Karpas-422 (cell line): Measurements from ENCODE around the gene OMP. TPM values are rescaled to one million over a fixed set of nuclear protein-coding genes. Genes with fewer than 3 reads are reported as not detected.
A peak's percentile ranks its signal among the peaks of the same experiment; 100 is the strongest.

Experiments
- DNase-seq: peaks from one replicate; pipeline ENCODE4 v3.0.0-alpha.2; 2015
- H2AFZ ChIP-seq: fragments of 200-600 bp; sonication (generic); 2 replicates; pipeline ENCODE4 v1.6.1; 2014; ENCODE audit warnings: antibody characterized with exemption, low read length, mixed read lengths
- H3K27ac ChIP-seq: fragments of 200-600 bp; sonication (generic); 2 replicates; pipeline ENCODE4 v1.5.1; 2014; ENCODE audit warnings: mild to moderate bottlenecking, low read length, moderate library complexity
- H3K27me3 ChIP-seq: fragments of 200-600 bp; sonication (generic); 2 replicates; pipeline ENCODE4 v1.6.1; 2014; ENCODE audit warnings: low read length, mixed read lengths
- H3K36me3 ChIP-seq: fragments of 200-600 bp; sonication (generic); 2 replicates; pipeline ENCODE4 v1.6.1; 2014; ENCODE audit warnings: low read length, mixed read lengths; ENCODE audit not compliant: insufficient read depth
- H3K4me1 ChIP-seq: fragments of 200-600 bp; sonication (generic); 2 replicates; pipeline ENCODE4 v1.6.1; 2014; ENCODE audit warnings: mild to moderate bottlenecking, low read length, mixed read lengths
- H3K4me2 ChIP-seq: fragments of 200-600 bp; sonication (generic); 2 replicates; pipeline ENCODE4 v1.6.1; 2014; ENCODE audit warnings: low read length, low read depth, mild to moderate bottlenecking; ENCODE audit not compliant: poor library complexity, severe bottlenecking
- H3K4me3 ChIP-seq: fragments of 200-600 bp; sonication (generic); 2 replicates; pipeline ENCODE4 v1.5.1; 2014; ENCODE audit warnings: mild to moderate bottlenecking, antibody characterized with exemption, low read length, mixed read lengths
- H3K79me2 ChIP-seq: fragments of 200-600 bp; sonication (generic); 2 replicates; pipeline ENCODE4 v1.6.1; 2014; ENCODE audit warnings: mild to moderate bottlenecking, low read length, mixed read lengths
- H3K9ac ChIP-seq: fragments of 200-600 bp; sonication (generic); 2 replicates; pipeline ENCODE4 v1.6.0; 2014; ENCODE audit warnings: low read length
- H3K9me2 ChIP-seq: fragments of 200-600 bp; sonication (generic), shearing (Covaris generic); replicated peaks from 2 replicates; pipeline ENCODE4 v1.6.0; 2014; ENCODE audit warnings: mild to moderate bottlenecking, low read length, moderate library complexity; ENCODE audit not compliant: insufficient read depth
- H3K9me3 ChIP-seq: fragments of 300-700, 200-600 bp; sonication (generic); 2 replicates; pipeline ENCODE4 v1.6.1; 2014; ENCODE audit warnings: low read length, mixed read lengths
- H4K20me1 ChIP-seq: fragments of 200-600 bp; sonication (generic); 2 replicates; pipeline ENCODE4 v1.6.1; 2014; ENCODE audit warnings: mild to moderate bottlenecking, antibody characterized with exemption, low read length, low read depth; ENCODE audit not compliant: insufficient read depth
- total RNA-seq: library from RNA; depleted of rRNA; stranded (reverse); fragments of >200 nt; shearing (Covaris generic); gene quantifications from 2 replicates; pipeline ENCODE4 v1.2.3, GENCODE V29; 2014; ENCODE audit warnings: low replicate concordance

OMP gene
- total RNA-seq, 1 experiment from 2014 or later: not detected

DNA sequence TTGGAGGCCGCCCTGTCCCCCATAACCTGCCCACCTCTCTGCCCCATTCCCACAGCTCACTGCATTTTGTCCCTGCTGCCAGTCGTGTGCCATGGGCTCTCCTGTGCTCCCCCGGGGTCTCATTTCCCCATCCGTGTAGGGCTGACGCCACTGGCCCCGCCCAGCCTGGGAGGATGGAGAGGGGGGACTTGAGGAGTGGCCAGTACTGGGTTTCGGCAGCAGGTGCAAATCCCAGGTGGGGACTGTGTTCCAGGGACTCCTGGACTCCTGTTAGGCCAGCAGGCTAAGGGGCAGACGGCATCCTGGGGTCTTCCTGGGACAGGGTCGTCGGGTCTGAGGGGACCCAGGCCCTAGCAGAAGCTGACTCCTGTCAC lies 24.2 kb downstream of the OMP start:
- Histone ChIP-seq H3K4me3 (no peak overlapping the region), H3K4me1 (no peaks in the 10 kb centered on the region), H3K27ac (no peak overlapping the region), H3K4me2 (no peak overlapping the region), H3K9me3 (no peaks in the 10 kb centered on the region), H3K27me3 (no peaks in the 10 kb centered on the region), H3K9ac (no peak overlapping the region), H3K36me3 (no peaks in the 10 kb centered on the region), H3K79me2 (no peaks in the 10 kb centered on the region), H3K9me2 (no peaks in the 10 kb centered on the region), H2AFZ (no peak overlapping the region), H4K20me1 (0 out of 2 replicates have a peak, but pooled peaks cover 7% of the 10 kb centered on the region)
- DNase-seq: no peak

DNA sequence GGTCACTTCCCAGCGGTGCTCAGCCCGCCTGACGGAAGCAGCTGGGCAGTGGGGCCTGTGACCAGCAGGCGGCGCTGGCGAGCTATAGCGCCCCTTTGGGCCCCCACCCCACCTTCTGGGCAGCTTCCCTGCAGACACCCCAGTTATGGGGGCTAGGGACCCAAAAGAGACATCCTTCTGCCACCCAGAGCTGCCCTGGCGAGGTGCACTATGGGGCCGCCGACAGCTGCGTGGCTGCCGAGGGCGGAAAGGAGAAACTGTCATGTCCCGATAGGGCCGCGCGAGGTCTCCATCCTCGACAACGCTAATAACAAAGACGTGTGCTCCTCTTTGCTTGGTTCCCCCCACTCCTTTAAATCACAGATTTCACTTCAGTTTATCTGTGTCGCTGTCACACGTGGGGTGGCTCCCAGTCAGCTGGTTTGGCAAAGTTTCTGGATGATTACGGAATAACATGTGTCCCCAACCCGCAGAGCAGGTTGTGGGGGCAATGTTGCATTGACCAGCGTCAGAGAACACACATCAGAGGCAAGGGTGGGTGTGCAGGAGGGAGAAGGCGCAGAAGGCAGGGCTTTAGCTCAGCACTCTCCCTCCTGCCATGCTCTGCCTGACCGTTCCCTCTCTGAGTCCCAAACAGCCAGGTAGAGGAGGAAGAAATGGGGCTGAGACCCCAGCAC lies 24.7 kb downstream of the OMP start:
- no peaks in the 10 kb centered on the region for H3K79me2 ChIP-seq
- no peak overlapping the region for H3K4me2 ChIP-seq
- H3K9me2 ChIP-seq: no peaks in the 10 kb centered on the region
- no peak overlapping the region for H3K27ac ChIP-seq
- H3K27me3 ChIP-seq: no peaks in the 10 kb centered on the region
- no peak overlapping the region for H3K4me3 ChIP-seq
- H3K36me3 ChIP-seq: no peaks in the 10 kb centered on the region
- peak; percentile 70 for DNase-seq
- no peaks in the 10 kb centered on the region for H3K9me3 ChIP-seq
- H4K20me1 ChIP-seq: 0 out of 2 replicates have a peak, but pooled peaks cover 7% of the 10 kb centered on the region
- H2AFZ ChIP-seq: no peak overlapping the region
- H3K9ac ChIP-seq: no peak overlapping the region
- no peaks in the 10 kb centered on the region for H3K4me1 ChIP-seq

DNA sequence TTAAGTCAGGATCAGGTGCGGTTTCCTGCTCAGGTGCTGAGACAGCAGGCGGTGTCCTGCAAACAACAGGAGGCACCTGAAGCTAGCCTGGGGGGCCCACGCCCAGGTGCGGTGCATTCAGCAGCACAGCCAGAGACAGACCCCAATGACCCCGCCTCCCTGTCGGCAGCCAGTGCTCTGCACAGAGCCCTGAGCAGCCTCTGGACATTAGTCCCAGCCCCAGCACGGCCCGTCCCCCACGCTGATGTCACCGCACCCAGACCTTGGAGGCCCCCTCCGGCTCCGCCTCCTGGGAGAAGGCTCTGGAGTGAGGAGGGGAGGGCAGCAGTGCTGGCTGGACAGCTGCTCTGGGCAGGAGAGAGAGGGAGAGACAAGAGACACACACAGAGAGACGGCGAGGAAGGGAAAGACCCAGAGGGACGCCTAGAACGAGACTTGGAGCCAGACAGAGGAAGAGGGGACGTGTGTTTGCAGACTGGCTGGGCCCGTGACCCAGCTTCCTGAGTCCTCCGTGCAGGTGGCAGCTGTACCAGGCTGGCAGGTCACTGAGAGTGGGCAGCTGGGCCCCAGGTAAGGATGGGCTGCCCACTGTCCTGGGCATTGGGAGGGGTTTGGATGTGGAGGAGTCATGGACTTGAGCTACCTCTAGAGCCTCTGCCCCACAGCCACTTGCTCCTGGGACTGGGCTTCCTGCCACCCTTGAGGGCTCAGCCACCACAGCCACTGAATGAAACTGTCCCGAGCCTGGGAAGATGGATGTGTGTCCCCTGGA lies 25.5 kb downstream of the OMP start, which contains the start of gene MYO7A:
MYO7A (plus strand) TSS at position 327 of the 772 bp plus-strand sequence. CDS start 2,389 bp downstream, outside the sequence.
- Histone ChIP-seq H3K79me2 (no peaks in the 10 kb centered on the region), H3K4me1 (no peaks in the 10 kb centered on the region), H3K27me3 (no peaks in the 10 kb centered on the region), H3K9me3 (no peaks in the 10 kb centered on the region), H3K9me2 (no peaks in the 10 kb centered on the region), H3K27ac (no peak within 1 kb of the TSS), H2AFZ (no peak within 1 kb of the TSS), H3K36me3 (no peaks in the 10 kb centered on the region), H4K20me1 (0 out of 2 replicates have a peak, but pooled peaks cover 7% of the 10 kb centered on the region), H3K9ac (no peak within 1 kb of the TSS), H3K4me3 (no peak within 1 kb of the TSS), H3K4me2 (no peak within 1 kb of the TSS)
- DNase-seq: no peak

DNA sequence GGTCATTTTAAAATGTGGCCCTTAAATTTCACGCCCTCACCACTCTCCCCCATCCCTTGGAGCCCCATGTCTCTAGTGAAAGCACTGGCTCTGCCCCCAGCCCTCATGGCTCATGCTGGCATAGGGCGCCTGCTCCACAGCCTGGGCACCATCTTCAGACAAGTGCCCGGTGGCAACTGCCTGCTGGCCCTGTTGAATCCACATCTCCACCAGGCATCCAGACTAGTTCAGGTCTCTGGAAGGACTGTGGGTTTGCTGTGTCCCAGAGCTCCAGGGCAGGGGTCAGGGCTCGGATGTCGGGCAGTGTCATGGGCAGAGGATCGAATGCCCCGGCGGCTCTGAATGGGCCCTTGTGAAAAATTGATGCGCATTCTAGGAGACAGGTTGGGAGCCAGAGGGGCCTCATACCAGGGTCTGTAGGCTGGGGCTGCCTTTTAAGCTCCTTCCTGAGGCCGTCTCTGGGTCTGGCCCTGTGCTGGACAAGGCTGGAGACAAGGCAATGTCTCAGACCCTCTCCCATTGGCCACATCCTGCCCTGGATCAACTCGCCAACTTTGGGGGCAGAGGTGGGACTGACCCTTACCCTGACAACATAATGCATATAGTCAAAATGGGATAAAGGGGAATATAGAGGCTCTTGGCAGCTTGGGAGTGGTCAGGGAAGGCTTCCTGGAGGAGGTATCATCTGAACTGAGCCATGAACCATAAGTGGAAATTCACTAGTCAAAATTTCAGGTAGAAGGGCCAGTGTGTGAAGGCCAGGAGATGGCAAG lies 26.6 kb downstream of the OMP start:
- no peaks in the 10 kb centered on the region for H3K27me3 ChIP-seq
- H3K9ac ChIP-seq: no peak overlapping the region

DNA sequence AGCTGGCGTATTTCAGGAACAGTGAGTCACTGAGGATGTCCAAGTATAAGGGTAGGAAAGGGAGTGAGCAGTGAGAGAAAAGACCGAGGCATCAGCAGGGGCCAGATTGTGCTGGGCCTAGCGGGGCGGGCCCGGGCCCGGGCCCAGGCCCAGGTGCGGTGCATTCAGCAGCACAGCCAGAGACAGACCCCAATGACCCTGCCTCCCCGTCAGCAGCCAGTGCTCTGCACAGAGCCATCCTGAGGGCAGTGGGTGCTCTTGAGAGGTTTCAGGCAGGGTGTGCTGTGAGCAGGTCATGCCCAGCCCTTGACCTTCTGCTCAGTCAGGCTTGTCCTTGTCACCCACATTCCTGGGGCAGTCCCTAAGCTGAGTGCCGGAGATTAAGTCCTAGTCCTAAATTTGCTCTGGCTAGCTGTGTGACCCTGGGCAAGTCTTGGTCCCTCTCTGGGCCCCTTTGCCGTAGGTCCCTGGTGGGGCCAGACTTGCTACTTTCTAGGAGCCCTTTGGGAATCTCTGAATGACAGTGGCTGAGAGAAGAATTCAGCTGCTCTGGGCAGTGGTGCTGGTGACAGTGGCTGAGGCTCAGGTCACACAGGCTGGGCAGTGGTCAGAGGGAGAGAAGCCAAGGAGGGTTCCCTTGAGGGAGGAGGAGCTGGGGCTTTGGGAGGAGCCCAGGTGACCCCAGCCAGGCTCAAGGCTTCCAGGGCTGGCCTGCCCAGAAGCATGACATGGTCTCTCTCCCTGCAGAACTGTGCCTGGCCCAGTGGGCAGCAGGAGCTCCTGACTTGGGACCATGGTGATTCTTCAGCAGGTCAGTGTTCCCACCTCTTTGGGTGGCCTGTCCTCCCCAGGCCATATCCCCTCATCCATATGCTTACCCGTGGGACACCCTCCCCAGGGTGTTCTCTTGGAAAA lies 27.5 kb downstream of the OMP start:
- Histone ChIP-seq H3K9me3 (no peaks in the 10 kb centered on the region), H3K9ac (no peak overlapping the region), H3K4me2 (no peak overlapping the region)

More for the DNA sequence above, 26.6 kb downstream of the OMP start:
- Histone ChIP-seq H3K4me1 (no peaks in the 10 kb centered on the region; the same call in 1 of the 2 replicates), H3K9me2 (no peaks in the 10 kb centered on the region), H2AFZ (no peak overlapping the region), H3K79me2 (no peaks in the 10 kb centered on the region), H4K20me1 (0 out of 2 replicates have a peak, but pooled peaks cover 7% of the 10 kb centered on the region), H3K36me3 (no peaks in the 10 kb centered on the region), H3K4me2 (no peak overlapping the region), H3K27ac (no peak overlapping the region), H3K9me3 (no peaks in the 10 kb centered on the region), H3K4me3 (no peak overlapping the region)
- no peak for DNase-seq

DNA sequence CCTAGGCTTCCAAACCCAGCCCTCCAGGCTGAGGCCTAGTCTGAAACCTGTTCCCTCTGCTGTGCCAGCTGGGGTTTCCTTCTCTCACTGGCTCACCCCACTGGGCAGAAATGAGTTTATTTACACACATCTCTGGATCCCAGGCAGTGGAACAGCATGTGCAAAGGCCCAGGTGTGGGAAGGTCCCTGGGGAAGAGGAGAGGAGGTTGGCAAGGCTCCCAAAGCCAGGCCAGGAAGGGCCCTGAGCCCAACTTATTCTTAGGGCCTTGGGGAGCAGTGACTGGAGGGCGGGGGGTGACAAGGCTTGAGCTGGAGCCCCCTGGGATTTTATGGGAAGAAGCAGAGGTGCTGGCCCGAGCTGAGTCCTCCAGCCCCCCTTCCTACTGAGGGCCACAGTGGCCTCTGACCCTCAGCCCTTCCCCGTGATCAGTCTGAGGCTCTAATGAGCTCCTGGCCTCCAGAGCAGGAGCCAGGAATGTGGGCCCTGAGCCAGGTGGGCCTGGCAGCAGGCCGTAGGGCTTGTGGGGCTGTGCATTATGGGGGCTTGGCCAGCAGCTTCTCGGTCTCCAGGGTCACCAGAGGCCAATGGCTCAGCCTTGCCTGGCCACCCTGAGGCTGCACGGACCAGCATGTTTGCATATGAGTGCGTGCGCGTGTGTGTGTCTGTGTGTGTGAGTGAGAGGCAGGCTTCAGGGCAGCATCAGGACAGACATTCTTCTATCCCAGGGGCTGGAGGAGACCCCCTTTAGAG lies 28.3 kb downstream of the OMP start:
- Histone ChIP-seq H3K9me2 (no peaks in the 10 kb centered on the region), H3K9me3 (no peaks in the 10 kb centered on the region), H3K9ac (no peak overlapping the region), H3K4me1 (no peaks in the 10 kb centered on the region; the same call in 1 of the 2 replicates), H3K79me2 (no peaks in the 10 kb centered on the region), H3K27ac (no peak overlapping the region), H3K27me3 (no peaks in the 10 kb centered on the region), H3K4me3 (no peak overlapping the region), H3K4me2 (no peak overlapping the region), H3K36me3 (no peaks in the 10 kb centered on the region), H2AFZ (no peak overlapping the region), H4K20me1 (0 out of 2 replicates have a peak, but pooled peaks cover 7% of the 10 kb centered on the region)
- DNase-seq: no peak

More for the DNA sequence above, 27.5 kb downstream of the OMP start:
- Histone ChIP-seq H3K36me3 (no peaks in the 10 kb centered on the region), H3K27ac (no peak overlapping the region), H3K27me3 (no peaks in the 10 kb centered on the region), H3K4me1 (no peaks in the 10 kb centered on the region; the same call in 1 of the 2 replicates), H3K79me2 (no peaks in the 10 kb centered on the region), H3K9me2 (no peaks in the 10 kb centered on the region), H4K20me1 (0 out of 2 replicates have a peak, but pooled peaks cover 7% of the 10 kb centered on the region), H3K4me3 (no peak overlapping the region), H2AFZ (no peak overlapping the region)
- no peak for DNase-seq

DNA sequence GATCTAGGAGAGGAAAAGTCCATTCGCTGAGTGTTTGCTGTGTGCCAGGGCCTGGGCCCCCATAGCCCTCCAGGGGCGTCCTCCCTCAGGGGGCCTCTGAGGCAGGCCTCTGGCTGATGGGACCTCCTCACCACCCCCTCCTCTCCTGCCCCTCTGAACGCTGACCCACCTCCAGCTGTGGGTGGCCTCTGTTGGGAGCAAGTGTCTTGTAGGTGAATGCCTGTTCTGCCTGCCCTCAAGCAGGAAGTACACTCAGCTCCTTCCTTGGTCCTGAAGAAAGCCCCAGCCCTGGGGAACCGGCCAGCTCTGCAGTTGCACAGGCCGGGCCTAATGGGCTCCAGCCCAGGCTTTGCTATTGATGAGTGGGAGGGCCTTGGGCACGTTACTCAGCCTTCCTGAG lies 28.9 kb downstream of the OMP start:
- Histone ChIP-seq H2AFZ (no peak overlapping the region), H3K9me3 (no peaks in the 10 kb centered on the region), H3K27ac (no peak overlapping the region), H3K9me2 (no peaks in the 10 kb centered on the region), H3K79me2 (no peaks in the 10 kb centered on the region), H3K36me3 (no peaks in the 10 kb centered on the region), H3K27me3 (no peaks in the 10 kb centered on the region), H3K4me1 (no peaks in the 10 kb centered on the region; the same call in 1 of the 2 replicates), H3K4me3 (no peak overlapping the region), H4K20me1 (0 out of 2 replicates have a peak, but pooled peaks cover 7% of the 10 kb centered on the region), H3K9ac (no peak overlapping the region), H3K4me2 (no peak overlapping the region)
- DNase-seq: no peak
